Lower lobe of right lung (tissue), 2 donors: ENCODE measurements around the gene RELT. TPM values are rescaled to one million over a fixed set of nuclear protein-coding genes. Genes with fewer than 3 reads are reported as not detected.

Source experiments
- ATAC-seq, 2 donors: fragments of 200-7000 bp; cut with Tn5 transposase; one replicate each; pipeline ENCODE4 v1.9.1; 2020 to 2022; ENCODE audit warnings: mild to moderate bottlenecking in 2 of 2, moderate library complexity in 2 of 2
- DNase-seq: peaks from one replicate; pipeline ENCODE4 v3.0.0-alpha.2; 2020
- H3K27ac ChIP-seq: fragments of 200-600 bp; one replicate; pipeline ENCODE4 v1.8.0; 2022
- H3K27me3 ChIP-seq: fragments of 200-600 bp; one replicate; pipeline ENCODE4 v1.8.0; 2022; ENCODE audit warnings: low read depth
- H3K36me3 ChIP-seq: fragments of 200-600 bp; one replicate; pipeline ENCODE4 v1.8.0; 2022; ENCODE audit warnings: mild to moderate bottlenecking
- H3K4me1 ChIP-seq: fragments of 200-600 bp; one replicate; pipeline ENCODE4 v1.8.0; 2022
- H3K4me3 ChIP-seq: fragments of 200-600 bp; one replicate; pipeline ENCODE4 v1.8.0; 2022; ENCODE audit warnings: mild to moderate bottlenecking
- H3K9me3 ChIP-seq: fragments of 200-600 bp; one replicate; pipeline ENCODE4 v1.8.0; 2022
- intact Hi-C: fragments of 100-400 bp; cut with DNase I; formaldehyde crosslinking; loops from one replicate; pipeline ENCODE4 v1.11.0; 2022
- total RNA-seq: library from RNA; stranded (reverse); fragmentation: NEBNext Ultra II Directional; extraction: Animal tissue kit (Norgen Biotek cat#: 25700); gene quantifications from one replicate; pipeline ENCODE4 v1.2.1, GENCODE V29; 2021
- TF ChIP-seq, protein P1 (sequence below): fragments of 200-600 bp; IDR thresholded peaks from one replicate; pipeline ENCODE4 v1.8.0; 2022; ENCODE audit warnings: antibody characterized with exemption, mild to moderate bottlenecking
- donor health status: DM: no; HTN: yes; CAD: no; lungs with severe emphysema.

Gene RELT
- total RNA-seq, 1 donor from 2014 or later, result 15.4 TPM

DNA sequence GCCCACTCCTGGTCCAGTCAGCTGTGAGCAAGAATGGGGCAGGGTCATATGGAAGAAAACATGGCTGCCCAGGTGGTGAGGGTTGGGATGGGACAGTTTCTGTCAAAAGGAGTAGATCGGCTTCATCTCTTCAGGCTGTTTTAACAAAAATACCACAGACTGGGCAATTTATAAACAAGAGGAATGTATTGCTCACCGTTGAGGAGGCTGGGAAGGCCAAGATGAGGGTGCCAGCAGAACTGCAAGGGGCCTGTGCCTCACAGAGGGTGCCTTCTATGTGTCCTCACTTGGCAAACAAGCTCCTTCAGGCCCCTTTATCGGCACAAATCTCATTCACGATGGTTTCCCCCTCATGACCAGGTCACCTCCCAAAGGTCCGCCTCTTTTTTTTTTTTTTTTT is 18.1 kb upstream of the RELT start:
- DNase-seq (no peak), ATAC-seq (no peak)
- no peak overlapping the region for H3K27ac ChIP-seq
- TF ChIP-seq, protein P1, sequence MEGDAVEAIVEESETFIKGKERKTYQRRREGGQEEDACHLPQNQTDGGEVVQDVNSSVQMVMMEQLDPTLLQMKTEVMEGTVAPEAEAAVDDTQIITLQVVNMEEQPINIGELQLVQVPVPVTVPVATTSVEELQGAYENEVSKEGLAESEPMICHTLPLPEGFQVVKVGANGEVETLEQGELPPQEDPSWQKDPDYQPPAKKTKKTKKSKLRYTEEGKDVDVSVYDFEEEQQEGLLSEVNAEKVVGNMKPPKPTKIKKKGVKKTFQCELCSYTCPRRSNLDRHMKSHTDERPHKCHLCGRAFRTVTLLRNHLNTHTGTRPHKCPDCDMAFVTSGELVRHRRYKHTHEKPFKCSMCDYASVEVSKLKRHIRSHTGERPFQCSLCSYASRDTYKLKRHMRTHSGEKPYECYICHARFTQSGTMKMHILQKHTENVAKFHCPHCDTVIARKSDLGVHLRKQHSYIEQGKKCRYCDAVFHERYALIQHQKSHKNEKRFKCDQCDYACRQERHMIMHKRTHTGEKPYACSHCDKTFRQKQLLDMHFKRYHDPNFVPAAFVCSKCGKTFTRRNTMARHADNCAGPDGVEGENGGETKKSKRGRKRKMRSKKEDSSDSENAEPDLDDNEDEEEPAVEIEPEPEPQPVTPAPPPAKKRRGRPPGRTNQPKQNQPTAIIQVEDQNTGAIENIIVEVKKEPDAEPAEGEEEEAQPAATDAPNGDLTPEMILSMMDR, result no peak
- H3K9me3 ChIP-seq, result no peaks in the 10 kb centered on the region
- peaks cover 93% of the 10 kb centered on the region for H3K36me3 ChIP-seq
- no peaks in the 10 kb centered on the region for H3K27me3 ChIP-seq
- intact Hi-C loops, result no loop called here
- H3K4me3 ChIP-seq, result no peak overlapping the region
- H3K4me1 ChIP-seq, result no peaks in the 10 kb centered on the region

DNA sequence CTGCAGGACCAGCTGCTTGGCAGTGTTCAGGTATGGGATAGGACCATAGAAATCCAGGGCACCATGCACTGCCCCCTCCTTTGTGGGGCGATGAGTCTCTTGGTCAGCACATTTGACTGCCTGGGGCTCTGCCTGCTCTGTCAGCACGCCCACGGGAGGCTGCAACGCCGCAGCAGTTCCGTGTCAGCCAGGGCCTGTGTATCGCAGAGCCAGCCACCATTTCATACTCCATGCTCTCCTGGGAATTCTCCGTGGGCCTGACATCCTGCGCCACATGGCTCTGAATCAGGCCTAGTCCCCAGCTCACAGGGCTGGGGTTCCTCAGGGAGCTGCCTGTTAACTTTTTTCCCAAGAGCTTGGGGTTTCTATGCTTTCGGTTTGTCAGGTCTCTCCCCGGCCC is 16.9 kb upstream of the RELT start:
- DNase-seq, result no peak
- H3K27ac ChIP-seq, result no peak overlapping the region
- intact Hi-C loops, result no loop called here
- H3K4me1 ChIP-seq, result no peaks in the 10 kb centered on the region
- TF ChIP-seq, protein P1, result no peak
- no peak overlapping the region for H3K4me3 ChIP-seq
- H3K36me3 ChIP-seq, result peaks cover 94% of the 10 kb centered on the region
- H3K27me3 ChIP-seq, result no peaks in the 10 kb centered on the region
- H3K9me3 ChIP-seq, result no peaks in the 10 kb centered on the region
- ATAC-seq, result no peak

DNA sequence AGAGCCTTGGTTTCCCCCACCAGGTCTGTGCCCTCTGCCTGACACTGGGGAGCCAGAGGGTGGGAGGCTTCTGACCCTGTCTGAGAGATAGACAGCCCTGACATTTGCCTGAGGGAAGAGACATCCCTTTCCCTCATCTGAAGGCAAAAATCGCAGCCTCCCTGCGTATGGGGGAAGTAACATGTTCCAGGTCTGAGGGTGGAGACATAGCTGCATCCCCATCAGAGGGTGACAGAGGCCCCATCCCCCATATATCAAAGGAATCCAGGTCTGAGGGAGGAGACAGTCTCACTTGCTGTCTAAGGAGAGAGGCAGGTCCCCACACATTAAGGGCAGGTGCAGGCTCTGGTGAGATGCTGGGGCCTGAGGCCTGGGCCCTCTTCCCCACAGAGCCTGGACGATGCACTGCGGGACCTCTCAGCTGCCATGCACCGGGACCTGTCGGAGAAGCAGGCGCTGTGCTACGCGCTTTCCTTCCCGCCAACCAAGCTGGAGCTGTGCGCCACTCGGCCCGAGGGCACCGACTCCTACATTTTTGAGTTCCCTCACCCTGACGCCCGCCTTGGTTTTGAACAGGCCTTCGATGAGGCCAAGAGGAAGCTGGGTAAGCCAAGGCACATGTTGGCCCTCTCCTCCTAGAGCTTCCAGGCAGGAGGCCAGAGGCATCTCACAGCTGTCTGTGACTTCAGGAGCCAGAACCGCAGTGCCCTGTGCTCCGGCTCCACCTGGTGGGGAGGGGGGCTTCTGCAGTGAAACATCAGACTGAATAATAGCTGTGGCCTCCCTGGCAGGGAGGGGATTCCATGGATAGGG is 16.1 kb upstream of the RELT start:
- Histone ChIP-seq H3K36me3 (peaks cover 99% of the 10 kb centered on the region), H3K9me3 (no peaks in the 10 kb centered on the region), H3K27ac (no peak overlapping the region), H3K4me1 (no peaks in the 10 kb centered on the region), H3K4me3 (no peak overlapping the region), H3K27me3 (no peaks in the 10 kb centered on the region)
- ATAC-seq (no peak), DNase-seq (no peak)
- TF ChIP-seq, protein P1, result no peak
- intact Hi-C loops, result no loop called here

DNA sequence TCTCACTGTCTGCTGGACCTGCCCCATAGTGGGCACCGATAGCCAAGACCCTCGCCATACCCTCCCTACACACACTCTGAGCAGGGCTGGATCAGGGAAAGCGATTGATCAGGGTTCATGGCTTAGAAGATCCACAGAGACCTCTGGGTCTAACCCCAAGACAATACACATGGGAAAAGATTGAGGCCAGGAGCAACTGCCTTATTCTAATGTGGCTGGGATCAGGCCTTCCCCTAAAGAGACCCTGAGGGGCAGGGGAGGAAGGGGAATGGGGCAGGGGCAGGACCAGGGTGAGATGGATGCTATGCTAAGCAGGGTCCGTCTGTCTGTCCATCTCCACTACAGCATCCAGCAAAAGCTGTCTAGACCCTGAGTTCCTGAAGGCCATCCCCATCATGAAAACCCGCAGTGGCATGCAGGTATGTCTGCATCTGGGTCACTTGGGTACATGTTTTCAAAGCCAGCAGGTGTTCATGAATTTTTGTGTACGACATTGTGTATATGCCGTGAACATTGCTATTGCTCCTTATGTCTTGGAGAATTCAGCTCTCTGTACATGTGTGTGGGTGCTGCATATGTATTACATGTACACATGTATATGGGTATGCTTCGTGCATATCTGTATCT is 15.3 kb upstream of the RELT start:
- TF ChIP-seq, protein P1, result no peak
- Histone ChIP-seq H3K27me3 (no peaks in the 10 kb centered on the region), H3K36me3 (peaks cover 99% of the 10 kb centered on the region), H3K4me3 (no peak overlapping the region), H3K4me1 (no peaks in the 10 kb centered on the region), H3K27ac (no peak overlapping the region), H3K9me3 (no peaks in the 10 kb centered on the region)
- intact Hi-C loops, result no loop called here
- ATAC-seq (no peak), DNase-seq (no peak)

DNA sequence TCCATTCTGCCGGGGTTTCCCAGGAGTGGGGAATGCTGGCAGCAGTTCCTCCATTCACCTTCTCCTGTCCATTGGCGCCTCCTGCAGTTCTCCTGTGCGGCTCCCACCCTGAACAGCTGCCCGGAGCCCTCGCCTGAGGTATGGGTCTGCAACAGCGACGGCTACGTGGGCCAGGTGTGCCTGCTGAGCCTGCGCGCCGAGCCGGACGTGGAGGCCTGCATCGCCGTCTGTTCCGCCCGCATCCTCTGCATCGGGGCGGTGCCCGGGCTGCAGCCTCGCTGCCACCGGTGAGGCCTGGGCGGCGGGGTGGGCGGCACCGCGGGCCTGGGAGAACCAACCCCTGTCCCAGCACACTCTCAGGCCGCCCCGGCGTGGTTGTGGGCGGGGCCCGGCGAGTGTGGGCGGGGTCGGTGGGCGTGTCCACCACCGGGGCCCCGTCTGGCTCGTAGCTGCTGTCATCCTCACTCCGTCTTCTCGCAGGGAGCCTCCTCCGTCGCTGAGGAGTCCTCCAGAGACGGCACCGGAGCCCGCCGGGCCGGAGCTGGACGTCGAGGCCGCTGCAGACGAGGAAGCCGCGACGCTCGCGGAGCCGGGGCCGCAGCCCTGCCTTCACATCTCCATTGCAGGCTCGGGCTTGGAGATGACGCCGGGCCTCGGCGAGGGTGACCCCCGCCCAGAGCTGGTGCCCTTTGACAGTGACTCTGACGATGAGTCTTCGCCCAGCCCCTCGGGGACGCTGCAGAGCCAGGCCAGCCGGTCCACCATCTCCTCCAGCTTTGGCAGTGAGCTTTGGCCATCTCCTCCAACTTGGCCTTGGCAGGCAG is 14.0 kb upstream of the RELT start:
- Histone ChIP-seq H3K4me1 (peaks cover 11% of the 10 kb centered on the region), H3K27me3 (no peaks in the 10 kb centered on the region), H3K9me3 (no peaks in the 10 kb centered on the region), H3K36me3 (peaks cover 97% of the 10 kb centered on the region), H3K27ac (no peak overlapping the region), H3K4me3 (no peak overlapping the region)
- intact Hi-C loops, result no loop called here
- ATAC-seq, result peak in 1 of 2 donors; percentile 29
- DNase-seq, result no peak
- TF ChIP-seq, protein P1, result no peak
